Memory B cell (primary cell): Measurements from ENCODE around the gene NHLRC1.

Experiments used
- ATAC-seq: fragments of 150-1000 bp; cut with Tn5 transposase; 2 replicates; pipeline ENCODE4 v1.10.0; 2021; ENCODE audit warnings: low read depth, mild to moderate bottlenecking, moderate library complexity
- DNase-seq, 2 donors: peaks; one replicate each; pipeline ENCODE4 v3.0.0; 2022; ENCODE audit warnings: low spot score in 2 of 2
- H3K27ac Mint-ChIP-seq: one replicate; pipeline ENCODE4 v1.8.0; 2022; ENCODE audit warnings: mild to moderate bottlenecking, moderate library complexity, mixed read lengths
- H3K27me3 Mint-ChIP-seq: one replicate; pipeline ENCODE4 v1.8.0; 2022; ENCODE audit warnings: mixed read lengths
- H3K36me3 Mint-ChIP-seq: one replicate; pipeline ENCODE4 v1.8.0; 2022; ENCODE audit warnings: mild to moderate bottlenecking, mixed read lengths
- H3K4me1 Mint-ChIP-seq: one replicate; pipeline ENCODE4 v1.8.0; 2022; ENCODE audit warnings: mixed read lengths
- H3K4me3 Mint-ChIP-seq: one replicate; pipeline ENCODE4 v1.8.0; 2022; ENCODE audit warnings: mild to moderate bottlenecking, moderate library complexity, mixed read lengths
- H3K9me3 Mint-ChIP-seq: one replicate; pipeline ENCODE4 v1.8.0; 2022; ENCODE audit warnings: mixed read lengths

Gene NHLRC1

DNA sequence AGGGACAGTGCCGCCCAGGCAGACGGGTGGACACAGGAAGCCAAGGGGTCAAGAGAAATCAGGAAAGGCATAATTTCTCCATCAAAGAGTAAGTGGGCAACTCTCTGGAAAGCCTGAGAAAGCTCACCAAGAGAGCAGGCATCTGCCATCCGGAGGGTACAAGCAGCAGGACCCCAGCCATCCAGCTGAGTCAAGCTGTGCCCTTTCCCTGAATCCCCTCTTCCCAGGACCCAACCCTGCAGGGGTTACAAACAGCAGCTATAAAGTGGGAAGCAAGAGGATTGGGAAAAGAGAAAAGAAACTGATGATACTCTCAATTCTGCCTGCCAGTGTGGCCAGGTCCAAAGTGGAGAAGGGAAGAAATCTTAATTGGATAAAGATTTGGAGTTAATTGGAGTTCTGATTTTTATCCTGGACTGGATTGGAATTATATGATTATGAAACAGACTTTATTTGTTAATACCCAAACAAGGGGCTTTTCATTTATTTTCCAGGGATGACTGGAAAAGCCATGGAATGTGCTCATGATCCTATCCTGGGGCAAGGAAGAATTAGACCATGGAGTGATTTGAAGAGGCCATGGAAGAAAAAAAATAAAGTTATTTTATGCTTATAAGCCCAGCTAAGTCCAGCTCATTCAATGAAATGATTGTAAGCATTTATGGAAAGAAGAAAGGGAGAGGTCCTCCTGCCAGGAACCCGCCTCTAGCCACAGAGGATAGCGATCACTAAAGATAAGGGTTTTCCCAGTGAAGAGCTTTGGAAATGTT is 34.9 kb downstream of the NHLRC1 start:
- Mint-ChIP-seq H3K4me1 (no peaks in the 10 kb centered on the region), H3K4me3 (no peak overlapping the region), H3K27ac (no peak overlapping the region), H3K9me3 (peaks cover 4% of the 10 kb centered on the region), H3K36me3 (peaks cover 4% of the 10 kb centered on the region), H3K27me3 (peaks cover 4% of the 10 kb centered on the region)
- DNase-seq (no peak), ATAC-seq (no peak)

DNA sequence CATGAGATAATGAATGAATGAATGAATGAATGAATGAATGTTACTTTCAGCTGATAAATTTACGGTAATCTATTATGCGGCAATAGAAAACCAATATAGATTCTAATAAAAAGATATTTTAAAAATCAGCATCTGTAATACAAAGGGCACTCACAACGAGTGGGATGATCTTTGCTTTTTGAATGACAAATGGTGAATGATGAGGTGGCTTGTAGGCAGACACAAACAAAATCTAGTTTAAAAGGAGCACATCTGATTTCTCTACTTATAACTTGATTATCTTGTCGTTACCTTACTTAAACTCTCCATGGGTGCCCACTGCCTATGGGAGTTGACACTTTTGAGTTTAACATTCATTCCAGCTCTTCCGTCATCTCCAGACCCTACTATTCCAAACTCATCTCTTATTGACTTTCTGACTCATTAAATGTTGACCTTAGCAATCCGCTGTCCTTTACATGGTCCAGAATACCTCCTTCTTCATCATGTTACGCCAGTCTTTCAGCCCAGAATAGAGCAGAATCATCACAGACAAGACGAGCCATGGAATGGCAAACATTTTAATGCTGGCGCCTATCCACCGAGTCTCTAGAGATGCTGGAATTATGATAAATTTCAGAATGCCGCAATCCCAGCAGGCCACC is 41.3 kb downstream of the NHLRC1 start:
- no peak overlapping the region for H3K4me3 Mint-ChIP-seq
- peaks cover 2% of the 10 kb centered on the region for H3K36me3 Mint-ChIP-seq

DNA sequence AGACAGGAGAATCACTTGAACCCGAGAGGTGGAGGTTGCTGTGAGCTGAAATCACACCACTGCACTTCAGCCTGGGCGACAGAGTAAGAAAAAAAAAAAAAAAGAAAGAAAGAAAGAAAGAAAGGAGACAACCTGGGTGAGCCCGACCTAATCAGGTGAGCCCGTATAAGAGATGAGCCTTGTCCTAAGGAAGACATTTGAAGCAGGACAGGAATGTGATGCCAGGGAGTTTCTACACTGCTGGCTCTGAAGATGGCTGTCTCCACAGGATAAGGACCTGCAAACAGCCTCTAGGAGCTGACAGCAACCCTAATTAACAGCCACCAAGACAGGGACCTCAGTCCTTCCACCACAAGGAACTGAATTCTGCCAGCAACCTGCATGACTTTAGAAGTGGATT is 41.9 kb downstream of the NHLRC1 start:
- no peak overlapping the region for H3K4me3 Mint-ChIP-seq
- H3K9me3 Mint-ChIP-seq = peaks cover 2% of the 10 kb centered on the region
- DNase-seq = no peak
- H3K27me3 Mint-ChIP-seq = peaks cover 3% of the 10 kb centered on the region
- ATAC-seq = no peak
- peaks cover 2% of the 10 kb centered on the region for H3K4me1 Mint-ChIP-seq
- peaks cover 3% of the 10 kb centered on the region for H3K36me3 Mint-ChIP-seq
- H3K27ac Mint-ChIP-seq = no peak overlapping the region

More for the DNA sequence above, 41.3 kb downstream of the NHLRC1 start:
- DNase-seq (no peak), ATAC-seq (no peak)
- no peaks in the 10 kb centered on the region for H3K9me3 Mint-ChIP-seq
- peaks cover 2% of the 10 kb centered on the region for H3K4me1 Mint-ChIP-seq
- H3K27ac Mint-ChIP-seq = no peak overlapping the region
- peaks cover 3% of the 10 kb centered on the region for H3K27me3 Mint-ChIP-seq

GRCh38 chr6:18078866-18079265 is 43.6 kb downstream of the NHLRC1 start:
- Mint-ChIP-seq H3K4me1 (peaks cover 2% of the 10 kb centered on the region), H3K4me3 (no peak overlapping the region), H3K27ac (no peak overlapping the region), H3K27me3 (peaks cover 3% of the 10 kb centered on the region), H3K36me3 (peaks cover 5% of the 10 kb centered on the region), H3K9me3 (peaks cover 6% of the 10 kb centered on the region)
- DNase-seq (no peak), ATAC-seq (no peak)

DNA sequence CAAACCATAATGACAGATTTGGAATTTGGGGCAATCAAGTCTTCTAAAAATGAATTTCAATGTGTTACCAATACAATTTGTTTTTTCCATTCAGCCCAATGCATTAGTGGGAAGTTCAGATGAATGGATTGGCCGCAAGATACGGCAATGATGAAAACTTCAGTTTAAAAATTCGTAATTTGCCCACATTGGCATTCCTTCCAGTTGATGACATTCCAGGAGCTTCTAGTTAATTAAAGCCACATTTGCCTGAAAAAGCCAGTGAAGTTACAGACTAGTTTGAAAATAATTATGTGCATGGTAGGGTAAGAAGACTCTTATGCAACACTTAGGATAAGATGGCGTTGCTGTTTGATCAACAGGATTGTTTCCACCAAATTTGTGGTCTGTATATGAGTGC is 46.2 kb downstream of the NHLRC1 start:
- Mint-ChIP-seq H3K4me3 (no peak overlapping the region), H3K9me3 (peaks cover 8% of the 10 kb centered on the region), H3K27me3 (peaks cover 4% of the 10 kb centered on the region), H3K4me1 (peaks cover 2% of the 10 kb centered on the region), H3K36me3 (peaks cover 5% of the 10 kb centered on the region), H3K27ac (no peak overlapping the region)
- ATAC-seq = no peak
- no peak for DNase-seq

DNA sequence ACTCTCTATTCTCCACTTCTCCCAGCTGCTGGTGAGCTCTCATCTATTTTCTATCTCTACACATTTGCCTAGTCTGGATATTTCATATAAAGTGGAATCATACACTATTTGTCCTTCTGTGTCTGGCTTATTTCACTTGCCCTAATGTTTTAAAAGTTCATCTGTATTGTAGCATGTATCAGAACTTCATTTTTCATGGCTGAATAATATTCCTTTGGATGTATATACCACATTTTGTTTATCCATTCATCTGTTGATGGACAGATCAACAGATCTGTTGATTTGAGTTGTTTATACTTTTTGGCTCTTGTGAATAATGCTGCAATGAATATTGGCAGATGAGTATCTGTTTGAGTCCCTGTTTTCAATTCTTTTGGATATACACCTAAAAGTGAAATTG is 49.6 kb downstream of the NHLRC1 start:
- H3K4me3 Mint-ChIP-seq = no peak overlapping the region

DNA sequence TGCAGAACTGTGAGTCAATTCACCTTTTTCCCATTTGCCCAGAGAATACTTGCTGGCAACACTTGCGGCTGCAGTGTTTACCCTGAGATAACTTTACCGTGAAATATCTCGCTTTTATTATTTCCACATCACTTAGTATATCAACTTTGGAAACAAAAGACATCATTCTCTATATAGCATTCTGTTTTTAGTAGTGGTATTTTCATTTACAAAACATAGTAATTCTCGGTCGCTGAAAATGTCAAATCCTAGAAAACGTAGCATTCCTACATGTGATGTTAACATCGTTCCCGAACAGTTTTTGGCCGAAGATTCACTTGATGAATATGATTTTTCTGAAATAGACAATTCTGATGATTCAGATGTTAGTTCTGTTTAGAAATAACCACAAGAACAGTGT is 52.0 kb downstream of the NHLRC1 start:
- Mint-ChIP-seq H3K27me3 (peaks cover 7% of the 10 kb centered on the region), H3K36me3 (peaks cover 2% of the 10 kb centered on the region), H3K9me3 (peaks cover 6% of the 10 kb centered on the region), H3K27ac (no peak overlapping the region), H3K4me1 (no peaks in the 10 kb centered on the region), H3K4me3 (no peak overlapping the region)
- no peak for DNase-seq
- no peak for ATAC-seq

More for the DNA sequence above, 49.6 kb downstream of the NHLRC1 start:
- ATAC-seq = no peak
- H3K36me3 Mint-ChIP-seq = peaks cover 5% of the 10 kb centered on the region
- no peaks in the 10 kb centered on the region for H3K4me1 Mint-ChIP-seq
- no peak overlapping the region for H3K27ac Mint-ChIP-seq
- no peak for DNase-seq
- H3K27me3 Mint-ChIP-seq = peaks cover 9% of the 10 kb centered on the region
- peaks cover 8% of the 10 kb centered on the region for H3K9me3 Mint-ChIP-seq
